MM.1S (cell line): Measurements from ENCODE around the gene GRM1.

ENCODE experiments used
- DNase-seq: peaks from one replicate; pipeline ENCODE4 v3.0.0-alpha.2; 2015
- H2AFZ ChIP-seq: fragments of 300-600 bp; sonication (generic); 2 replicates; pipeline ENCODE4 v1.6.0; 2016; ENCODE audit warnings: antibody characterized with exemption, low read length
- H3F3A ChIP-seq: fragments of 300-600 bp; sonication (generic); 2 replicates; pipeline ENCODE4 v1.6.1; 2016; ENCODE audit warnings: mild to moderate bottlenecking, antibody characterized with exemption, low read length, moderate library complexity, mixed read lengths; ENCODE audit not compliant: insufficient read depth
- H3K27ac ChIP-seq: fragments of 300-600 bp; sonication (generic); 2 replicates; pipeline ENCODE4 v1.5.1; 2016; ENCODE audit warnings: mild to moderate bottlenecking, low read length
- H3K27me3 ChIP-seq: fragments of 300-600 bp; sonication (generic); replicated peaks from 2 replicates; pipeline ENCODE4 v1.6.0; 2016; ENCODE audit warnings: low read length; ENCODE audit not compliant: insufficient read depth
- H3K36me3 ChIP-seq: fragments of 300-600 bp; sonication (generic); replicated peaks from 2 replicates; pipeline ENCODE4 v1.6.1; 2016; ENCODE audit warnings: mild to moderate bottlenecking, low read length, mixed read lengths; ENCODE audit not compliant: insufficient read depth
- H3K4me1 ChIP-seq: fragments of 300-600 bp; sonication (generic); 2 replicates; pipeline ENCODE4 v1.6.1; 2016; ENCODE audit warnings: low read length, mixed read lengths
- H3K4me2 ChIP-seq: fragments of 300-600 bp; sonication (generic); 2 replicates; pipeline ENCODE4 v1.6.0; 2016; ENCODE audit warnings: low read depth, low read length
- H3K4me3 ChIP-seq: fragments of 300-600 bp; sonication (generic); 2 replicates; pipeline ENCODE4 v1.5.1; 2016; ENCODE audit warnings: low read length, mixed read lengths
- H3K79me2 ChIP-seq: fragments of 300-600 bp; sonication (generic); 2 replicates; pipeline ENCODE4 v1.6.1; 2016; ENCODE audit warnings: mixed run types, low read length, mixed read lengths
- H3K9ac ChIP-seq: fragments of 300-600 bp; sonication (generic); 2 replicates; pipeline ENCODE4 v1.6.1; 2016; ENCODE audit warnings: low read length, mixed read lengths
- H3K9me2 ChIP-seq: fragments of 300-600 bp; sonication (generic); replicated peaks from 2 replicates; pipeline ENCODE4 v1.6.1; 2016; ENCODE audit warnings: mild to moderate bottlenecking, low read length, mixed read lengths; ENCODE audit not compliant: insufficient read depth
- H3K9me3 ChIP-seq: fragments of 300-600 bp; sonication (generic); replicated peaks from 2 replicates; pipeline ENCODE4 v1.6.1; 2016; ENCODE audit warnings: mild to moderate bottlenecking, low read length, mixed read lengths; ENCODE audit not compliant: insufficient read depth
- H4K20me1 ChIP-seq: fragments of 300-600 bp; sonication (generic); 2 replicates; pipeline ENCODE4 v1.6.1; 2016; ENCODE audit warnings: mild to moderate bottlenecking, low read length, moderate library complexity, mixed read lengths; ENCODE audit not compliant: insufficient read depth
- CTCF ChIP-seq: fragments of 300-600 bp; sonication (generic); IDR thresholded peaks from 2 replicates; pipeline ENCODE4 v1.5.1; 2016; ENCODE audit warnings: antibody characterized with exemption, low read length, mixed read lengths
- EZH2 ChIP-seq: fragments of 300-600 bp; sonication (generic); optimal IDR thresholded peaks from 2 replicates; pipeline ENCODE3; 2017; ENCODE audit warnings: low read depth, mild to moderate bottlenecking, antibody characterized with exemption, low read length, mixed read lengths
- EZH2phosphoT487 ChIP-seq: fragments of 300-600 bp; sonication (generic); IDR thresholded peaks from 2 replicates; pipeline ENCODE4 v1.6.1; 2018; ENCODE audit warnings: antibody characterized with exemption, low read length

Gene GRM1

GRCh38 chr6:146484411-146484810 lies 455.5 kb downstream of the GRM1 start:
- H3K9me2 ChIP-seq: no peaks in the 10 kb centered on the region
- no peaks in the 10 kb centered on the region for H3F3A ChIP-seq
- H3K9me3 ChIP-seq: no peaks in the 10 kb centered on the region
- H4K20me1 ChIP-seq: no peaks in the 10 kb centered on the region
- H3K4me2 ChIP-seq: no peak overlapping the region
- H2AFZ ChIP-seq: no peak overlapping the region
- no peak overlapping the region for H3K27ac ChIP-seq
- no peak overlapping the region for H3K9ac ChIP-seq
- H3K27me3 ChIP-seq: no peaks in the 10 kb centered on the region
- no peak overlapping the region for H3K4me3 ChIP-seq
- no peaks in the 10 kb centered on the region for H3K36me3 ChIP-seq
- DNase-seq: no peak
- TF ChIP-seq EZH2 (no peak), EZH2phosphoT487 (no peak), CTCF (no peak)
- no peaks in the 10 kb centered on the region for H3K4me1 ChIP-seq
- H3K79me2 ChIP-seq: no peaks in the 10 kb centered on the region
